ENCODE data around the gene CRACDL. TPM values are rescaled to one million over a fixed set of nuclear protein-coding genes. Genes with fewer than 3 reads are reported as not detected.
"Not testable (repeated sequence)": the region's sequence is repeated elsewhere in the genome, so short reads cannot be mapped to it uniquely, and the experiment has no call there.

CRACDL gene
- total RNA-seq, 1 experiment from 2014 or later, result 1.1 TPM

DNA sequence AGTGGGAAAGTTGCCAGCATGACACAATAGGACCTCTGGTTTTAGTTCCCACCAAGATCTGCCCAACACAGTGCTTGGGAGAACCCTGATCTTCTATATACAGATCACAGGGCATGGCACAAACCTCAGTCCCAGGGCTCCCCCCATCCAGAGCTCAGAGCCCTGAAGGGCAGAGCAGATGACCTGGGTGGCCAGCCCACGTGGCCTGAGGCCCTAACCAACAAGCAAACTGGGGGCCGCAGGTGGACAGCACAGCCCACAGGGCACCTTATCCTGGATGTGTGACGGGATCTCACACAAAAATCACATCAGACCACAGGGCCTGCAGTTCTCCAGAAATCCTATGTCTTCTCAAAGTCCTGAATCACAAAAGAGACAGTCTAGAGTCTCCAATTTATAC, 34.7 kb downstream of the CRACDL start:
- H3K4me3 Mint-ChIP-seq (ENCODE audit: unreplicated experiment), result no peak overlapping the region
- DNase-seq, result no peak
- CTCF ChIA-PET, result no interaction called here
- POLR2A ChIA-PET, result no interaction called here
- no TSS peak for BruUV-seq (replicated peaks)
- Histone ChIP-seq H3K4me3 (ENCODE audit: low read depth, low read length) (no peak overlapping the region), H3K27me3 (replicated peaks; ENCODE audit: control insufficient read depth, insufficient read depth, low read length) (no peaks in the 10 kb centered on the region), H3K9me3 (no peaks in the 10 kb centered on the region), H3K36me3 (ENCODE audit: control insufficient read depth, insufficient read depth, low read length) (no peaks in the 10 kb centered on the region), H3K4me1 (no peaks in the 10 kb centered on the region)
- TF ChIP-seq, protein P1, sequence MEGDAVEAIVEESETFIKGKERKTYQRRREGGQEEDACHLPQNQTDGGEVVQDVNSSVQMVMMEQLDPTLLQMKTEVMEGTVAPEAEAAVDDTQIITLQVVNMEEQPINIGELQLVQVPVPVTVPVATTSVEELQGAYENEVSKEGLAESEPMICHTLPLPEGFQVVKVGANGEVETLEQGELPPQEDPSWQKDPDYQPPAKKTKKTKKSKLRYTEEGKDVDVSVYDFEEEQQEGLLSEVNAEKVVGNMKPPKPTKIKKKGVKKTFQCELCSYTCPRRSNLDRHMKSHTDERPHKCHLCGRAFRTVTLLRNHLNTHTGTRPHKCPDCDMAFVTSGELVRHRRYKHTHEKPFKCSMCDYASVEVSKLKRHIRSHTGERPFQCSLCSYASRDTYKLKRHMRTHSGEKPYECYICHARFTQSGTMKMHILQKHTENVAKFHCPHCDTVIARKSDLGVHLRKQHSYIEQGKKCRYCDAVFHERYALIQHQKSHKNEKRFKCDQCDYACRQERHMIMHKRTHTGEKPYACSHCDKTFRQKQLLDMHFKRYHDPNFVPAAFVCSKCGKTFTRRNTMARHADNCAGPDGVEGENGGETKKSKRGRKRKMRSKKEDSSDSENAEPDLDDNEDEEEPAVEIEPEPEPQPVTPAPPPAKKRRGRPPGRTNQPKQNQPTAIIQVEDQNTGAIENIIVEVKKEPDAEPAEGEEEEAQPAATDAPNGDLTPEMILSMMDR (IDR thresholded peaks at IDR 0.05; ENCODE audit: insufficient read depth in 1 of 2, low read depth in 1 of 2, low read length in 1 of 2, severe bottlenecking in 1 of 2, unreplicated experiment in 1 of 2), result no peak
- intact Hi-C loops (cut with micrococcal nuclease; ENCODE audit: unreplicated experiment), result no loop called here
- no peak overlapping the region for H3K27ac Mint-ChIP-seq (ENCODE audit: unreplicated experiment)
- peaks cover 2% of the 10 kb centered on the region for H3K27me3 Mint-ChIP-seq (ENCODE audit: insufficient read depth, unreplicated experiment)
- no peaks in the 10 kb centered on the region for H3K9me3 Mint-ChIP-seq (ENCODE audit: unreplicated experiment)
- peaks cover 4% of the 10 kb centered on the region for H3K36me3 Mint-ChIP-seq (ENCODE audit: insufficient read depth, unreplicated experiment)
- peaks cover 6% of the 10 kb centered on the region for H3K4me1 Mint-ChIP-seq (ENCODE audit: low read depth, unreplicated experiment)

DNA sequence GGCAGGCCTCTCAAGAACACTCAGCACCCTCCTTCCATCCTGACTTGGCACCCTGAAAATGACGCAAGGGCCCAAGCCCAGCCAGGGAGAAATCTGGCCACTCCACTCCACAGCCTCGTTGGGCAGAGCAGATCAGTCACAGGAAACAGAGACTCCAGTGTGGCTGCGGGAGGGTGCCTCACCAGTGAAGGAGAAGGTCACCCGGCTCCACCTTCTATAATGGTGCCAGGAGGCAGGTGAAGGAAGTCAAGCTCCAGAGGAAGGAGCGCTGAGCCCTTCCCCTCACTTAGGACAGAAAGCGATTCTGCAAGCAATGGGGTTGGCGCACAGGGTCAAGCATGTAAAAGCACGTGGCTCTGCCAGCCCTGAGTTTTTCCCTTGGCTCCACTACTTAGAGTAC, 35.3 kb downstream of the CRACDL start:
- BruUV-seq (replicated peaks), result no TSS peak
- H3K27me3 Mint-ChIP-seq (ENCODE audit: insufficient read depth, unreplicated experiment), result peaks cover 2% of the 10 kb centered on the region
- ChIA-PET CTCF (no interaction called here), POLR2A (no interaction called here)
- H3K27ac Mint-ChIP-seq (ENCODE audit: unreplicated experiment), result no peak overlapping the region
- no peak for DNase-seq
- H3K4me1 ChIP-seq, result no peaks in the 10 kb centered on the region
- no peak overlapping the region for H3K4me3 ChIP-seq (ENCODE audit: low read depth, low read length)
- TF ChIP-seq, protein P1 (IDR thresholded peaks at IDR 0.05; ENCODE audit: insufficient read depth in 1 of 2, low read depth in 1 of 2, low read length in 1 of 2, severe bottlenecking in 1 of 2, unreplicated experiment in 1 of 2), result no peak
- no peak overlapping the region for H3K4me3 Mint-ChIP-seq (ENCODE audit: unreplicated experiment)
- H3K27me3 ChIP-seq (replicated peaks; ENCODE audit: control insufficient read depth, insufficient read depth, low read length), result no peaks in the 10 kb centered on the region
- H3K9me3 ChIP-seq, result no peaks in the 10 kb centered on the region
- intact Hi-C loops (cut with micrococcal nuclease; ENCODE audit: unreplicated experiment), result no loop called here
- H3K36me3 Mint-ChIP-seq (ENCODE audit: insufficient read depth, unreplicated experiment), result peaks cover 4% of the 10 kb centered on the region
- no peaks in the 10 kb centered on the region for H3K36me3 ChIP-seq (ENCODE audit: control insufficient read depth, insufficient read depth, low read length)
- peaks cover 6% of the 10 kb centered on the region for H3K4me1 Mint-ChIP-seq (ENCODE audit: low read depth, unreplicated experiment)
- no peaks in the 10 kb centered on the region for H3K9me3 Mint-ChIP-seq (ENCODE audit: unreplicated experiment)

DNA sequence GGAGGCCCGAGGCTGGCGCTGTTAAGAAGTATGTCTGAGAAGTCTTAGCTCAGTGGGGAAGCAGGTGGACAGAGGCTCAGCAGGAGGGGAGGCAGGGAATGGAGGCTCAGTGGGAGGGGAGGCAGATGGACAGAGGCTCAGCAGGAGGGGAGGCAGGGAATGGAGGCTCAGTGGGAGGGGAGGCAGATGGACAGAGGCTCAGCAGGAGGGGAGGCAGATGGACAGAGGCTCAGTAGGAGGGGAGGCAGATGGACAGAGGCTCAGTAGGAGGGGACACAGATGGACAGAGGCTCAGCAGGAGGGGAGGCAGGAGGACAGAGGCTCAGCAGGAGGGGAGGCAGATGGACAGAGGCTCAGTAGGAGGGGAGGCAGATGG, 36.3 kb downstream of the CRACDL start:
- BruUV-seq (replicated peaks); H3K36me3 Mint-ChIP-seq (ENCODE audit: insufficient read depth, unreplicated experiment); POLR2A ChIA-PET; H3K4me3 Mint-ChIP-seq (ENCODE audit: unreplicated experiment); H3K36me3 ChIP-seq (ENCODE audit: control insufficient read depth, insufficient read depth, low read length); H3K4me3 ChIP-seq (ENCODE audit: low read depth, low read length); H3K27me3 Mint-ChIP-seq (ENCODE audit: insufficient read depth, unreplicated experiment); DNase-seq; intact Hi-C loops (cut with micrococcal nuclease; ENCODE audit: unreplicated experiment); H3K9me3 Mint-ChIP-seq (ENCODE audit: unreplicated experiment); CTCF ChIA-PET; H3K27me3 ChIP-seq (replicated peaks; ENCODE audit: control insufficient read depth, insufficient read depth, low read length); H3K9me3 ChIP-seq; H3K4me1 ChIP-seq; H3K27ac Mint-ChIP-seq (ENCODE audit: unreplicated experiment); H3K4me1 Mint-ChIP-seq (ENCODE audit: low read depth, unreplicated experiment): not testable (repeated sequence)

DNA sequence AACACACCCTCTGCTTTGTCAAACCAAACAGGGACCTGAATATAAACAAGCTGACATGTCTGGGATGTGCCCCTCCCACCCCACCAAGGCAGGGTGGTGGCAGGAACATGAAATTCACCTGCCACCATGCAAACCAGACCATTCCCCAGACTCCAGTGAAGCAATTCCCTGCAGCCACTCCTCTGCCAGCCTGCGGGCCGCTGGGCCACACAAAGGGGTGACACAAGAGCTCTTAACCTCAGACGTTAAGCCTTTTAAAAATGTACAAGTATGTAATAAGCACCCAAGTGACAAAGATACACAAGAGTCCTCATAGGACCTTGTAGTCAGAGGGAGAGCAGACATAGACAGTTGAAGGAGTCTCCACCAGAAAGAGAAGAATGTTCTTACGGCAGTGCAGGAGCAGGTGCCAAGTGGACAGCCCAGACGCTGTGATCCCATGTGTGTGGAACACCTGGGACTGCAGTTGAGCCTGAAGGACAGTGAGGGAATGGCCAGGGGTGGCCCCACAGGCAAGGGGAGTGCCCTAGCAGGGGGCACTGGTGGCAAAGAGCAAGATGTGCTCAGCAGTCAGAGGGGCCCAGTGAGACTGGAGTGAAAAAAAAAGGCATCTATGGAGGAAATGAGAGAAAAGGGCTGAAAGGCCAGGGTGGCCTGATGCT, 36.9 kb downstream of the CRACDL start:
- H3K9me3 Mint-ChIP-seq (ENCODE audit: unreplicated experiment), result no peaks in the 10 kb centered on the region
- CTCF ChIA-PET, result no interaction called here
- H3K27me3 Mint-ChIP-seq (ENCODE audit: insufficient read depth, unreplicated experiment), result peaks cover 2% of the 10 kb centered on the region
- no peak overlapping the region for H3K27ac Mint-ChIP-seq (ENCODE audit: unreplicated experiment)
- DNase-seq, result no peak
- Histone ChIP-seq H3K27me3 (replicated peaks; ENCODE audit: control insufficient read depth, insufficient read depth, low read length) (no peaks in the 10 kb centered on the region), H3K9me3 (no peaks in the 10 kb centered on the region), H3K4me3 (ENCODE audit: low read depth, low read length) (no peak overlapping the region), H3K4me1 (no peaks in the 10 kb centered on the region), H3K36me3 (ENCODE audit: control insufficient read depth, insufficient read depth, low read length) (no peaks in the 10 kb centered on the region)
- intact Hi-C loops (cut with micrococcal nuclease; ENCODE audit: unreplicated experiment), result no loop called here
- peaks cover 4% of the 10 kb centered on the region for H3K36me3 Mint-ChIP-seq (ENCODE audit: insufficient read depth, unreplicated experiment)
- POLR2A ChIA-PET, result no interaction called here
- BruUV-seq (replicated peaks), result no TSS peak
- TF ChIP-seq, protein P1 (IDR thresholded peaks at IDR 0.05; ENCODE audit: insufficient read depth in 1 of 2, low read depth in 1 of 2, low read length in 1 of 2, severe bottlenecking in 1 of 2, unreplicated experiment in 1 of 2), result no peak
- peaks cover 6% of the 10 kb centered on the region for H3K4me1 Mint-ChIP-seq (ENCODE audit: low read depth, unreplicated experiment)
- no peak overlapping the region for H3K4me3 Mint-ChIP-seq (ENCODE audit: unreplicated experiment)
